Esophagus muscularis mucosa (tissue), 3 donors: ENCODE results near the gene CALCB.

Experiments
- CTCF ChIP-seq, 3 experiments: fragments of 200-600 bp in 2 of 3; fragments of 450-650 bp in 1 of 3; sonication (generic) in 2 of 3; IDR thresholded peaks; one replicate each; pipeline ENCODE4 v1.5.1; 2017 to 2019; ENCODE audit warnings: antibody characterized with exemption in 3 of 3, mild to moderate bottlenecking in 2 of 3, moderate library complexity in 1 of 3
- POLR2AphosphoS5 ChIP-seq, 2 donors: sonication (generic); formaldehyde crosslinking; IDR thresholded peaks; one replicate each; pipeline ENCODE4 v1.6.1; 2017; ENCODE audit warnings: antibody characterized with exemption in 2 of 2

- TF ChIP-seq CTCF (IDR thresholded peaks at IDR 0.05) (no peak), POLR2AphosphoS5 (IDR thresholded peaks at IDR 0.05) (no peak)
These were observed 45.4 kb upstream of the CALCB start for GRCh38 chr11:15027956-15028355.
